Activated CD4-positive, alpha-beta T cell treated with anti-CD3 and anti-CD28 coated beads for 36 hours (primary cell): ENCODE data around the gene CTSE. TPM values are rescaled to one million over a fixed set of nuclear protein-coding genes. Genes with fewer than 3 reads are reported as not detected.
A peak's percentile ranks its signal among the peaks of the same experiment; 100 is the strongest.
"Not testable (repeated sequence)": the region's sequence is repeated elsewhere in the genome, so short reads cannot be mapped to it uniquely, and the experiment has no call there.

ENCODE experiments used
- ATAC-seq: fragments of 200-7000 bp; cut with Tn5 transposase; one replicate; pipeline ENCODE4 v1.10.0; 2021; ENCODE audit warnings: mild to moderate bottlenecking, moderate library complexity
- CTCF ChIA-PET: fragments of 350-600 bp; sonication (Branson Sonifier 250); formaldehyde crosslinking; loops from one replicate; lab custom pipeline; 2021; ENCODE audit warnings: antibody characterized with exemption; lab: Charles Lee
- POLR2A ChIA-PET: fragments of 350-600 bp; sonication (Branson Sonifier 250); formaldehyde crosslinking; loops from one replicate; lab custom pipeline; 2021; ENCODE audit warnings: antibody characterized with exemption, inconsistent platforms; lab: Charles Lee
- DNase-seq: peaks from one replicate; pipeline ENCODE4 v3.0.0-alpha.2; 2020
- H3K27ac Mint-ChIP-seq: one replicate; pipeline ENCODE4 v1.8.0; 2021; ENCODE audit warnings: mixed read lengths
- H3K27me3 Mint-ChIP-seq: one replicate; pipeline ENCODE4 v1.8.0; 2021; ENCODE audit warnings: mixed read lengths
- H3K36me3 Mint-ChIP-seq: one replicate; pipeline ENCODE4 v1.8.0; 2021; ENCODE audit warnings: low read depth, mixed read lengths
- H3K4me1 Mint-ChIP-seq: one replicate; pipeline ENCODE4 v1.8.0; 2021; ENCODE audit warnings: mixed read lengths
- H3K4me3 Mint-ChIP-seq: one replicate; pipeline ENCODE4 v1.8.0; 2021; ENCODE audit warnings: mild to moderate bottlenecking, moderate library complexity, mixed read lengths
- H3K9me3 Mint-ChIP-seq: one replicate; pipeline ENCODE4 v1.8.0; 2021; ENCODE audit warnings: low read depth, mixed read lengths
- intact Hi-C, 2 experiments: fragments of 100-400 bp; cut with DNase I in 1 of 2; cut with micrococcal nuclease in 1 of 2; formaldehyde crosslinking; loops; one replicate each; pipeline versions ENCODE4 v1.14.2 to v1.15.1; 2022 to 2024; cut with DNase I, micrococcal nuclease
- total RNA-seq, 2 experiments: library from RNA; stranded (reverse); gene quantifications; one replicate each; pipeline ENCODE4 v1.2.3, GENCODE V29; 2021

Gene CTSE
- not detected for total RNA-seq

DNA sequence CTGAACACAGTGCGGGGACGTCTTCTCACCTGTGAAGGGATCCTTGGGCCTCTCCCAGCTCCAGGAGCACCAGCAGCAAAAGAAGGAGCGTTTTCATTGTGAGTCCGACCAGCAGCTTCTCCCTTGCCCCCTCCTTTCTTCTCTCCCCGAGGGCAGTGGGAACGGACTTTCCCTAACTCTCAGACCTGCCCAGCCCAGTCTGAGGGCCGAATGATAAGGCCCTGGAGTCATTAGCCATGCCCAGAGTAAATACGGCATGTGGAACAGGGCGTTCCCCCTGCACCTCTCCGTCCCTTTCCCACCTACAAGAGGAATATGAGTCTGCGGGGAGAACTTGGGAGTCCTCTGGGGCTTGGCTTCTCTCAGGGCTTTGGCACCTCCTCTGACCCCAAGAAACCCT is at the start of gene CTSE:
Gene CTSE, minus strand, starts transcription at position 201 of the 400 bp plus-strand sequence. Its CDS starts 104 bp downstream, at position 97.
- H3K4me3 Mint-ChIP-seq: no peak within 1 kb of the TSS
- H3K36me3 Mint-ChIP-seq: no peaks in the 10 kb centered on the region
- no peaks in the 10 kb centered on the region for H3K4me1 Mint-ChIP-seq
- no peak for ATAC-seq
- H3K9me3 Mint-ChIP-seq: no peaks in the 10 kb centered on the region
- DNase-seq: no peak
- ChIA-PET CTCF (interaction anchor here (1.1 to 1.4 kb wide), 2 partner anchors 11 to 46 kb away, joined by 5 to 6 read pairs; no protein-coding TSS in a partner anchor), POLR2A (no interaction called here)
- intact Hi-C loops: no loop called here
- H3K27me3 Mint-ChIP-seq: peaks cover 7% of the 10 kb centered on the region
- no peak within 1 kb of the TSS for H3K27ac Mint-ChIP-seq

DNA sequence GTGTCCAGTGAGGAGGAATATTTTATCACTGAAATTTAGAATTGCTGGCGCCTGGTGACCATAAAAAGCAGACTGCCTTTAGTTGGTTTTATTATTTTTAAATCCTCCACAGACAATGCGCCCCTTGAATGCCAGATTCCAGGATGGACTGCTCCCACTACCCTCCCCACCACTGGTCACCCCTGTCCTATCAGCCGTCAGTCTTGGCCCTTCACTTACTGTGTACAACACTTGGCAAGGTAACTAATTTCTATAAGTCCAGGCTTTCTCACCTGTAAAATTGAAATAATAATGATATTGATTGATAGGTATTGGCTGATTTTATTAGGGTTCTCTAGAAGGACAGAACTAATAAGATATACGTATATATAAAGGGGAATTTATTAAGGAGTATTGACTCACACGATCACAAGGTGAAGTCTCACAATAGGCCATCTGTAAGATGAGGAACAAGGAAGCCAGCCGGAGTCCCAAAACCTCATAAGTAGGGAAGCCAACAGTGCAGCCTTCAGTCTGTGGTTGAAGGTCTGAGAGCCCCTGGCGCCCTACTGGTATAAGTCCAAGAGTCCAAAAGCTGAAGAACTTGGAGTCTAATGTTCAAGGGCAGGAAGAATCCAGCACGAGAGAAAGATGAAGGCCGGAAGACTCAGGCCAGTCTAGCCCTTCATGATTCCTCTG is 47.1 kb upstream of the CTSE start:
- H3K27ac Mint-ChIP-seq: no peak overlapping the region
- intact Hi-C loops: no loop called here
- no peak for DNase-seq
- ATAC-seq: no peak
- no peak overlapping the region for H3K4me3 Mint-ChIP-seq
- CTCF ChIA-PET: interaction anchor here (1.0 kb wide), 1 partner anchor 9 kb away, joined by 3 read pairs; no protein-coding TSS in a partner anchor
- H3K27me3 Mint-ChIP-seq: peaks cover 7% of the 10 kb centered on the region
- POLR2A ChIA-PET: no interaction called here
- H3K9me3 Mint-ChIP-seq: no peaks in the 10 kb centered on the region
- H3K36me3 Mint-ChIP-seq: no peaks in the 10 kb centered on the region
- H3K4me1 Mint-ChIP-seq: peaks cover 10% of the 10 kb centered on the region

DNA sequence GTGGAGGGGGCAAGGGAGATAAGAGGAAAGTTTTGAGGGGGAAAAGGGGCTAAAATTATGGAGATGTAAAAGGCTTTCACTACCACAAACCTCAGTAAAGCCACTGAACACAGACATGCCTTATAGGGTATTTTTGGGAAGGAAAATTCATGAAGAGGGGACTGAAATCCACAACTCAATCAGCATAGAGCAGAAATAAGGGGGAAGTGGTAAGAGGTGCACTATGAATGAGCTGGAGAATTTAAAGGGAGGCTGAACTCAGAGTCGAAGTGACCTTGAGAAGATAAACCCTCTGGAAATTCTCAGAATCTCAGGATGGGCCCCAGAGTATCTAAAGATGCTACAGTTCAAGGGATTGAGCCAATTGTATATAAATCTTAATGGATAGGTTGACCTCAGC is 44.6 kb upstream of the CTSE start:
- Mint-ChIP-seq H3K27ac (no peak overlapping the region), H3K9me3 (no peaks in the 10 kb centered on the region), H3K27me3 (peaks cover 7% of the 10 kb centered on the region), H3K4me3 (no peak overlapping the region), H3K36me3 (no peaks in the 10 kb centered on the region), H3K4me1 (peaks cover 10% of the 10 kb centered on the region)
- POLR2A ChIA-PET: no interaction called here
- intact Hi-C loops: no loop called here
- CTCF ChIA-PET: interaction anchor here (0.8 to 1.3 kb wide), 2 partner anchors 26 to 38 kb away, joined by 3 read pairs; no protein-coding TSS in a partner anchor
- no peak for DNase-seq
- ATAC-seq: no peak

DNA sequence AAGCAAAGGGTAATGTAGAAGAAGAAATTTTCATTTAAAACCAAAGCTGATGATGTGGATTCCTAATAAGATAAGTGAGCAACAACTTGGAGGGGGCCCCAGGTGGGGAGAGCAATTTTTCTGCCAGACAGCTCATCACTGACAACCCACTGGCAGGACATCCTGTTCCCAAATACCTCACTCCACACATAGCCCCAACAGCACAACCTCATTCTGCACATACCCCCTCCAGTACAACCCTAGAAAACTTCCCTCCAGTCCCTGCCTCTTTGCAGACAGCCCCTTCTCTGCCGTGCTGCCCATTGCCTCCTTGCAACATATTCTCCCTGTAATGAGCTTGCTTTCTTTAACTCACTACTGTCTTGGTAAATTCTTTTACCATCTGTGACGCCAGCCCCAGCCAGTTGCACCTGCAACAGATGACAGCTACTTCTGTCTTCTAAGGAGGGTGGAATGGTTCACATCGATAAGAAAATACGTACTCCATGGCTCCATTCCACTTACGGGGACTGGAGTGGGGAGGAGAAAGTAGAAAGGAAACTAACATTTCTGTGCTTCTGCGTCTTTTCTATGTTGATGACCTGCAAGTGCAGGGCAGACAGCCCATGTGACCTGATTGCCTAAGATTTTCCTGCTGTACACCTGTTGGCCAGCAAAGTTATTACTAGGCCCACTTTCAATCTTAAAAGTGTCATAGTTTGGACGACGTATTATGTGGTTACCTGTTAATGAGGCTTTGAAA is 44.0 kb upstream of the CTSE start:
- Mint-ChIP-seq H3K4me3 (no peak overlapping the region), H3K4me1 (peaks cover 10% of the 10 kb centered on the region), H3K36me3 (no peaks in the 10 kb centered on the region), H3K9me3 (peaks cover 4% of the 10 kb centered on the region), H3K27ac (no peak overlapping the region), H3K27me3 (peaks cover 7% of the 10 kb centered on the region)
- ATAC-seq (peak; percentile 26), DNase-seq (no peak)
- ChIA-PET CTCF (interaction anchor here (0.8 to 1.3 kb wide), 3 partner anchors 27 to 445 kb away, joined by 3 to 4 read pairs (median 3); no protein-coding TSS in a partner anchor), POLR2A (no interaction called here)
- intact Hi-C loops: no loop called here

DNA sequence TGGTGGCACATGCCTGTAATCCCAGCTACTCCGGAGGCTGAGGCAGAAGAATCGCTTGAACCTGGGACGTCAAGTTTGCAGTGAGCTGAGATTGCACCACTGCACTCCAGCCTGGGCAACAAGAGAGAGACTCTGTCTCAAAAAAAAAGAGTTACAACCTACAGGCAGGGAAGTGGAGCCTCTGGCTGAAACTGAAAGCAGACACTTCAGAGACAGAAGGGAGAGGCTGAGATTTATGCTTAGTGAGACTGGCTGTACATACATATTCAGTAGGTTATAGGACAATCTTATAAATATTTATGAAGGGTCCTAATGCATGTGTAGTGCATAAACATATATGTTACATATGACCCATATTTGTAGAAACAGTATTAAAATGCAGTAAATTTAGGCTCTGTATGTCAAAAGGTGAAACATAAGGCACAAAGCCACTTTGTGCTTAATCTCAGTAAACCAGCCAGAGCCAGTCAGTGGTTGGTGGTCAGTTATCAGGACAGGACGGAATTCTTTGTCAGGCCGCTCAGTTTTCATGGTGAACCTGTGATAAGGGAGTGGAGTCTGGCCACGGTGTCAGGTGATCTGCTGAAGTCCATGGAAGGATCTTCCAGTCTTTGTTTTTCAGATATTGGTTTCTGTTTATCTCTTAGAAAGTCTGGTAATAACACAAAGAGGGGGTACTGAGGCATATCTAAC is 42.9 kb upstream of the CTSE start:
- Mint-ChIP-seq H3K4me1 (peaks cover 10% of the 10 kb centered on the region), H3K4me3 (no peak overlapping the region), H3K36me3 (no peaks in the 10 kb centered on the region), H3K27ac (no peak overlapping the region), H3K27me3 (peaks cover 7% of the 10 kb centered on the region), H3K9me3 (peaks cover 4% of the 10 kb centered on the region)
- ATAC-seq: peak; percentile 72
- CTCF ChIA-PET: interaction anchor here (0.8 to 1.3 kb wide), 2 partner anchors 36 to 446 kb away, joined by 3 to 4 read pairs; no protein-coding TSS in a partner anchor
- intact Hi-C loops: no loop called here
- peak; percentile 15 for DNase-seq
- POLR2A ChIA-PET: no interaction called here

DNA sequence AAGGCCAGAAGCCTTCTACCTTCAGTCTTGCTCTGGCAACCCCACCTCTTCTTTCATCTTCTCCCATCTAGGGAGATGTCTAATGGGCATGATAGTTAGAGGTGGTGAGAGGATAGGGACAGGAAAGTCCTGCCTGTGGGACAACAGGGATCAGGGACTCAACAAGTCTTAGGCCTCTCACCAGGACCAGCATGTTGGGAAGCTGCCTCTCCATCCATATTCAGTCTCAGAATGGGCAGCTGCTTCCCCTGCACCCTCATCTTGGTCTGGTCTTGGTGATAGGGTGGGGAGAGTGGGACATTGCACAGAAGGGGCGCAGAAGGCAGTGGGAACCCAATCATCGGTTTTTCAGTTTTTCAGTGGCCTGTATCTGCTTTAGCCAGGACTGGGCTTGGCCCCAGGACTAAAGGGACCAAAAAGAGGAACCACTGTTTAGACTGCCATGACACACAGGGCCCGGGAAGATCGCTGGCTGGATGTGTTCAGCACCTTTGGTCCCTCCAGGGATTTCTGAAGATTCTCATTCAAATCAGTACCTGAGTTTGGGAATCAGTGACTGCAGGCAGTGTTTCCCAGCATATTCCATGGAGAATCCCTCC is 42.0 kb upstream of the CTSE start:
- intact Hi-C loops: no loop called here
- H3K4me1 Mint-ChIP-seq: peaks cover 10% of the 10 kb centered on the region
- no peak overlapping the region for H3K4me3 Mint-ChIP-seq
- ATAC-seq: no peak
- H3K27me3 Mint-ChIP-seq: peaks cover 7% of the 10 kb centered on the region
- no peaks in the 10 kb centered on the region for H3K36me3 Mint-ChIP-seq
- no peak overlapping the region for H3K27ac Mint-ChIP-seq
- ChIA-PET POLR2A (no interaction called here), CTCF (no interaction called here)
- no peak for DNase-seq
- peaks cover 4% of the 10 kb centered on the region for H3K9me3 Mint-ChIP-seq

DNA sequence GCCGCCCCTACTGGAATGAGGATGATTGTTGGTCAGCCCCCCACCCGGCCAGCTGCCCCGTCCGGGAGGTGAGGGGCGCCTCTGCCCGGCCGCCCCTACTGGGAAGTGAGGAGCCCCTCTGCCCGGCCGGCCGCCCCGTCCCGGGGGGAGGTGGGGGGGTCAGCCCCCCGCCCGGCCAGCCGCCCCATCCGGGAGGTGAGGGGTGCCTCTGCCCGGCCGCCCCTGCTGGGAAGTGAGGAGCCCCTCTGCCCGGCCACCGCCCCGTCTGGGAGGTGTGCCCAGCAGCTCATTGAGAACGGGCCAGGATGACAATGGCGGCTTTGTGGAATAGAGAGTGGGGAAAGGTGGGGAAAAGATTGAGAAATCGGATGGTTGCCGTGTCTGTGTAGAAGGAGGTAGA is 40.8 kb upstream of the CTSE start:
- ATAC-seq, H3K27me3 Mint-ChIP-seq, H3K4me3 Mint-ChIP-seq, CTCF ChIA-PET, H3K27ac Mint-ChIP-seq, POLR2A ChIA-PET, H3K36me3 Mint-ChIP-seq, intact Hi-C loops, DNase-seq, H3K9me3 Mint-ChIP-seq: not testable (repeated sequence)
- H3K4me1 Mint-ChIP-seq: peaks cover 10% of the 10 kb centered on the region

DNA sequence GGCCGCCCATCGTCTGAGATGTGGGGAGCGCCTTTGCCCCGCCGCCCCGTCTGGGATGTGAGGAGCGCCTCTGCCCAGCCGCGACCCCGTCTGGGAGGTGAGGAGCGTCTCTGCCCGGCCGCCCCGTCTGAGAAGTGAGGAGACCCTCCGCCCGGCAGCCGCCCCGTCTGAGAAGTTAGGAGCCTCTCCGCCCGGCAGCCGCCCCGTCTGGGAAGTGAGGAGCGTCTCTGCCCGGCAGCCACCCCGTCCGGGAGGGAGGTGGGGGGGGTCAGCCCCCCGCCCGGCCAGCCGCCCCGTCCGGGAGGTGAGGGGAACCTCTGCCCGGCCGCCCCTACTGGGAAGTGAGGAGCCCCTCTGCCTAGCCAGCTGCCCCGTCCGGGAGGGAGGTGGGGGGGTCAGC is 40.3 kb upstream of the CTSE start:
- H3K27me3 Mint-ChIP-seq, H3K4me3 Mint-ChIP-seq, H3K27ac Mint-ChIP-seq, ATAC-seq, POLR2A ChIA-PET, DNase-seq, H3K9me3 Mint-ChIP-seq, intact Hi-C loops, CTCF ChIA-PET, H3K36me3 Mint-ChIP-seq: not testable (repeated sequence)
- peaks cover 10% of the 10 kb centered on the region for H3K4me1 Mint-ChIP-seq

DNA sequence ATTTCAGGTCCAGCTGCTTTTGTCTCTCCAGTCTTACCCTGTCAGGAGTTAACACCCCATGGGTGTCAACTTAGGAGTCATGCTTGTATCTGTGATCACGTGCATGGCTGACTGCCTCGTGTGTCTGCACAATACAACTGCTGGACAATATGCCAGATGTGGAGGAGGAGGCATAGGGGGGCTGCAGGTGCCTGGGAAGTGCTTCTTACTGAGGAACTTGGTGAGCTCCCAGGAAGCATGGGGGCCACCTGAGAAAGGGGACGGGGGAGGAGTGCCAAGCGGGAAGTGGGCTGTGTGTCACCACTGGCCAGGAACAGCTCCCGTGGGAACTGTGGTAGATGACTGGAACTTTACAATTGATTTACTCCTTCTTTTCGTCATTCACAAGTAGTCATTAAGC is 38.8 kb upstream of the CTSE start:
- Mint-ChIP-seq H3K27ac (no peak overlapping the region), H3K36me3 (no peaks in the 10 kb centered on the region), H3K9me3 (peaks cover 4% of the 10 kb centered on the region), H3K27me3 (peaks cover 3% of the 10 kb centered on the region), H3K4me1 (peaks cover 8% of the 10 kb centered on the region), H3K4me3 (no peak overlapping the region)
- intact Hi-C loops: no loop called here
- ATAC-seq: no peak
- CTCF ChIA-PET: interaction anchor here (0.6 kb wide), 2 partner anchors 28 to 48 kb away, joined by 3 read pairs; no protein-coding TSS in a partner anchor
- no peak for DNase-seq
- POLR2A ChIA-PET: no interaction called here

DNA sequence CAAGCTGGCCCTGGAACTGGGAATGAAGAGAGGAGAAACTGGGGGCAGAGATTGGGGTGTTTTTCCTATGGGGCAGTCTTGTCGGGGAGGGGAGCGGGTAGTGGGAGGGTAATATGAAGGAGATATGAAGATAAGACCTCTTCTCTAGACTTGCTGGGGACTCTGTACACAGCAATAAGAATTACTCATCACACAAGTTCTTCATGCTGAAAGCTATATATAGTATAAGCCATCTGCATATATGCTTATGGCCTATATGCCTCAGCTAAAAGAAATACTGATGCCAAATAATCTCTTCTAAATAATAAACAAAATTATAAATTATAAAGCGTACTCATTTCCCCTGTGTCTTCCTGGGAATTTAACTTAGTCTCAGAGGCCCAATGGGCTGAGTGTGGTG is 37.1 kb upstream of the CTSE start:
- Mint-ChIP-seq H3K9me3 (peaks cover 4% of the 10 kb centered on the region), H3K4me3 (no peak overlapping the region), H3K27me3 (peaks cover 3% of the 10 kb centered on the region), H3K4me1 (no peaks in the 10 kb centered on the region), H3K36me3 (no peaks in the 10 kb centered on the region), H3K27ac (no peak overlapping the region)
- ChIA-PET POLR2A (no interaction called here), CTCF (interaction anchor here (0.9 kb wide), 1 partner anchor 26 kb away, joined by 3 read pairs; no protein-coding TSS in a partner anchor)
- ATAC-seq: no peak
- no peak for DNase-seq
- intact Hi-C loops: no loop called here

DNA sequence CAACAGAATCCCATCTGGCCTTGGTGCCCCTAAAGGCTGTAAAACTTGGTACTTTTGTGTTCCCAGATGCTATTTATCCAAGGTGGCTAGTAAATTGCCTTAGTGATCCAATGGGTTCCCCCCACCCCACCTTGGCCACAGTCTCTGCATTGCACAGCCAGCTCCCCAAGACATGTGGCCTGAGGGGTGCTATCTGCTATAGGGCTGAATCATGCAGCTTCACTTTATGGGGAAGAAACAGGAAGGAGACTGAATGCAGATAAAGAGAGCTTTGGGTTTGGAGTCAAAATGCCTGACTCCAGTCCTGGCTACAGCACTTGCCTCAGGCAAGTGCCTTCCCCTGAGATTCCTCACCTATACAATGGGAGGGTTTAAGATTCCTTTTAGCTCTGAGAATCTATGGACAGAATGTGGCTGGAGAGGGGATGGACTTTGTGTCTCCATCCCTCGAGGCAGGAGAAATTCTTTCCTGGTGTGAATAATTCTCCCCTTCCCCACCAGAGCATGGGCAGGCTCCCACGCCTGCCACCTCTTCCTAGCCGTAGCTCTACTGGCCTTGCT is 35.7 kb upstream of the CTSE start:
- H3K4me3 Mint-ChIP-seq: no peak overlapping the region
- peaks cover 4% of the 10 kb centered on the region for H3K9me3 Mint-ChIP-seq
- H3K27me3 Mint-ChIP-seq: peaks cover 3% of the 10 kb centered on the region
- no peak overlapping the region for H3K27ac Mint-ChIP-seq
- ChIA-PET POLR2A (interaction anchor here (0.6 kb wide), 1 partner anchor 314 kb away, joined by 8 read pairs; no protein-coding TSS in a partner anchor), CTCF (interaction anchor here (0.7 to 1.4 kb wide), 3 partner anchors 15 to 82 kb away, joined by 3 to 6 read pairs (median 3); no protein-coding TSS in a partner anchor)
- intact Hi-C loops: no loop called here
- DNase-seq: no peak
- H3K4me1 Mint-ChIP-seq: no peaks in the 10 kb centered on the region
- ATAC-seq: no peak
- H3K36me3 Mint-ChIP-seq: no peaks in the 10 kb centered on the region
